ENCODE results near the gene TEX22. TPM values are rescaled to one million over a fixed set of nuclear protein-coding genes. Genes with fewer than 3 reads are reported as not detected.

Gene TEX22
- total RNA-seq, 1 donor from 2014 or later: 0.99 TPM

GRCh38 chr14:105390849-105391500 is 7.4 kb upstream of the TEX22 start:
- H3K9me3 ChIP-seq (replicated peaks): no peaks in the 10 kb centered on the region
- DNase-seq: no peak
- peak overlapping the region; percentile 55 for H3K27ac ChIP-seq (replicated peaks)
- H3K4me3 ChIP-seq: no peak overlapping the region
- intact Hi-C loops (cut with micrococcal nuclease): no loop called here
- no peaks in the 10 kb centered on the region for H3K4me1 ChIP-seq
- peaks cover 29% of the 10 kb centered on the region for H3K36me3 ChIP-seq
- H3K27me3 ChIP-seq (ENCODE audit: low read depth): no peaks in the 10 kb centered on the region
- no peak for TF ChIP-seq CTCF (IDR thresholded peaks at IDR 0.05; ENCODE audit: borderline replicate concordance)

- Histone ChIP-seq H3K36me3 (peaks cover 23% of the 10 kb centered on the region), H3K4me3 (no peak overlapping the region), H3K27ac (replicated peaks) (no peak overlapping the region), H3K9me3 (replicated peaks) (no peaks in the 10 kb centered on the region), H3K27me3 (ENCODE audit: low read depth) (no peaks in the 10 kb centered on the region), H3K4me1 (no peaks in the 10 kb centered on the region)
- intact Hi-C loops (cut with micrococcal nuclease): no loop called here
- no peak for TF ChIP-seq CTCF (IDR thresholded peaks at IDR 0.05; ENCODE audit: borderline replicate concordance)
- DNase-seq: no peak
Measured at GRCh38 chr14:105391541-105391940, 6.8 kb upstream of the TEX22 start.

GRCh38 chr14:105392131-105393090 is 5.9 kb upstream of the TEX22 start:
- peaks cover 15% of the 10 kb centered on the region for H3K36me3 ChIP-seq
- H3K4me3 ChIP-seq: no peak overlapping the region
- DNase-seq: no peak
- no peak for TF ChIP-seq CTCF (IDR thresholded peaks at IDR 0.05; ENCODE audit: borderline replicate concordance)
- H3K27me3 ChIP-seq (ENCODE audit: low read depth): no peaks in the 10 kb centered on the region
- H3K27ac ChIP-seq (replicated peaks): no peak overlapping the region
- H3K4me1 ChIP-seq: peaks cover 2% of the 10 kb centered on the region
- no peaks in the 10 kb centered on the region for H3K9me3 ChIP-seq (replicated peaks)
- intact Hi-C loops (cut with micrococcal nuclease): no loop called here

GRCh38 chr14:105393151-105393550 is 5.2 kb upstream of the TEX22 start:
- intact Hi-C loops (cut with micrococcal nuclease): no loop called here
- H3K27ac ChIP-seq (replicated peaks): no peak overlapping the region

More at GRCh38 chr14:105393151-105393550, 5.2 kb upstream of the TEX22 start:
- H3K9me3 ChIP-seq (replicated peaks): no peaks in the 10 kb centered on the region
- no peak overlapping the region for H3K4me3 ChIP-seq
- H3K36me3 ChIP-seq: peaks cover 9% of the 10 kb centered on the region
- DNase-seq: peak; percentile 14
- TF ChIP-seq CTCF (IDR thresholded peaks at IDR 0.05; ENCODE audit: borderline replicate concordance): no peak
- H3K27me3 ChIP-seq (ENCODE audit: low read depth): no peaks in the 10 kb centered on the region
- H3K4me1 ChIP-seq: peaks cover 10% of the 10 kb centered on the region
